HEK293 (cell line): Measurements from ENCODE around the gene PKMYT1.

Experiments used
- CTCF ChIA-PET: fragments of 350-600 bp; formaldehyde crosslinking; extraction: SDS; loops from one replicate; lab custom pipeline; 2021; ENCODE audit warnings: antibody characterized with exemption; lab: Yijun Ruan, JAX
- POLR2A ChIA-PET: fragments of 300-600 bp; formaldehyde crosslinking; extraction: SDS; loops from one replicate; lab custom pipeline; 2020; ENCODE audit warnings: antibody characterized with exemption, inconsistent platforms; lab: Yijun Ruan, JAX
- H3K27ac ChIP-seq: fragments of 200-500 bp; sonication (Bioruptor generic); 2 replicates; pipeline ENCODE4 v1.5.1; 2014; ENCODE audit warnings: low read depth, low read length, control low read depth, inconsistent platforms; ENCODE audit errors: extremely low read depth
- H3K36me3 ChIP-seq, 2 experiments: fragments of 200-500 bp in 1 of 2; sonication (Bioruptor generic) in 1 of 2; 1 replicate in 1 of 2; 2 replicates in 1 of 2; pipeline ENCODE4 v1.5.1; 2014 to 2017; ENCODE audit warnings: inconsistent platforms in 2 of 2, low read length in 2 of 2; ENCODE audit not compliant: control insufficient read depth in 2 of 2, insufficient read depth in 1 of 2
- H3K4me1 ChIP-seq: fragments of 200-500 bp; sonication (Bioruptor generic); 2 replicates; pipeline ENCODE4 v1.5.1; 2014; ENCODE audit warnings: mild to moderate bottlenecking, low read length, inconsistent platforms; ENCODE audit not compliant: control insufficient read depth, insufficient read depth
- H3K4me3 ChIP-seq: 2 replicates; pipeline ENCODE4 v1.5.1; 2011; ENCODE audit warnings: low read depth, mild to moderate bottlenecking, control low read depth, low read length, moderate library complexity
- H3K9me3 ChIP-seq: fragments of 200-500 bp; sonication (Bioruptor generic); 2 replicates; pipeline ENCODE4 v1.5.1; 2014; ENCODE audit warnings: low read depth, low read length, inconsistent platforms; ENCODE audit not compliant: control insufficient read depth, insufficient read depth
- GLIS2 ChIP-seq: fragments of 450-650 bp; formaldehyde crosslinking; IDR thresholded peaks from 2 replicates; pipeline ENCODE4 v1.5.1; 2016; ENCODE audit warnings: missing biosample characterization, missing genetic modification characterization
- HIC1 ChIP-seq: fragments of 450-650 bp; formaldehyde crosslinking; IDR thresholded peaks from 2 replicates; pipeline ENCODE4 v1.5.1; 2016; ENCODE audit warnings: missing biosample characterization, missing genetic modification characterization
- HOXC10 ChIP-seq: sonication (generic); formaldehyde crosslinking; IDR thresholded peaks from 2 replicates; pipeline ENCODE4 v1.8.1; 2023; ENCODE audit warnings: mild to moderate bottlenecking, missing genetic modification reagents
- HOXD13 ChIP-seq: sonication (generic); formaldehyde crosslinking; IDR thresholded peaks from 2 replicates; pipeline ENCODE4 v1.8.0; 2022; ENCODE audit warnings: missing genetic modification reagents, borderline replicate concordance
- IKZF3 ChIP-seq: fragments of 450-650 bp; IDR thresholded peaks from 2 replicates; pipeline ENCODE4 v1.5.0; 2018; ENCODE audit warnings: missing biosample characterization, mild to moderate bottlenecking, missing genetic modification characterization, moderate library complexity
- MZF1 ChIP-seq: fragments of 450-650 bp; formaldehyde crosslinking; IDR thresholded peaks from 2 replicates; pipeline ENCODE4 v1.5.1; 2017; ENCODE audit warnings: missing biosample characterization, missing genetic modification characterization, borderline replicate concordance
- PRDM1 ChIP-seq: fragments of 450-650 bp; formaldehyde crosslinking; IDR thresholded peaks from 2 replicates; pipeline ENCODE4; 2016; ENCODE audit warnings: missing biosample characterization, missing genetic modification characterization
- PRDM10 ChIP-seq: fragments of 450-650 bp; formaldehyde crosslinking; IDR thresholded peaks from 2 replicates; pipeline ENCODE4 v1.5.1; 2016; ENCODE audit warnings: missing biosample characterization, missing genetic modification characterization
- RBAK ChIP-seq: fragments of 450-650 bp; formaldehyde crosslinking; IDR thresholded peaks from 2 replicates; pipeline ENCODE4 v1.5.1; 2016; ENCODE audit warnings: missing biosample characterization, missing genetic modification characterization
- SALL2 ChIP-seq: fragments of 450-650 bp; formaldehyde crosslinking; IDR thresholded peaks from 2 replicates; pipeline ENCODE4 v1.5.0; 2017; ENCODE audit warnings: missing biosample characterization, mild to moderate bottlenecking, missing genetic modification characterization, borderline replicate concordance
- SETDB1 ChIP-seq: IDR thresholded peaks from one replicate; pipeline ENCODE4 v1.6.1; 2017; ENCODE audit warnings: mild to moderate bottlenecking, low read length, moderate library complexity, mixed read lengths; ENCODE audit not compliant: insufficient read length
- SP3 ChIP-seq: fragments of 450-650 bp; formaldehyde crosslinking; IDR thresholded peaks from 2 replicates; pipeline ENCODE4 v1.5.1; 2016; ENCODE audit warnings: missing biosample characterization, missing genetic modification characterization
- YY1 ChIP-seq: fragments of 450-650 bp; formaldehyde crosslinking; IDR thresholded peaks from 2 replicates; pipeline ENCODE4 v1.5.1; 2018; ENCODE audit warnings: missing biosample characterization, missing genetic modification characterization
- ZBTB1 ChIP-seq: fragments of 450-650 bp; formaldehyde crosslinking; IDR thresholded peaks from 2 replicates; pipeline ENCODE4 v1.5.1; 2016; ENCODE audit warnings: missing biosample characterization, missing genetic modification characterization
- ZNF112 ChIP-seq: fragments of 450-650 bp; formaldehyde crosslinking; IDR thresholded peaks from 2 replicates; pipeline ENCODE4 v1.5.0; 2017; ENCODE audit warnings: missing biosample characterization, missing genetic modification characterization
- ZNF155 ChIP-seq: fragments of 450-650 bp; formaldehyde crosslinking; IDR thresholded peaks from 2 replicates; pipeline ENCODE4 v1.5.1; 2016; ENCODE audit warnings: missing biosample characterization, missing genetic modification characterization
- ZNF16 ChIP-seq: fragments of 450-650 bp; formaldehyde crosslinking; IDR thresholded peaks from 2 replicates; pipeline ENCODE4 v1.5.1; 2016; ENCODE audit warnings: low read depth, missing biosample characterization, missing genetic modification characterization
- ZNF19 ChIP-seq: fragments of 450-650 bp; formaldehyde crosslinking; IDR thresholded peaks from 2 replicates; pipeline ENCODE4; 2016; ENCODE audit warnings: missing biosample characterization, missing genetic modification characterization, low read depth
- ZNF302 ChIP-seq: fragments of 450-650 bp; formaldehyde crosslinking; IDR thresholded peaks from 2 replicates; pipeline ENCODE4 v1.5.1; 2016; ENCODE audit warnings: missing biosample characterization, missing genetic modification characterization, low read depth
- ZNF514 ChIP-seq: fragments of 450-650 bp; formaldehyde crosslinking; IDR thresholded peaks from 2 replicates; pipeline ENCODE4 v1.5.1; 2016; ENCODE audit warnings: missing biosample characterization, missing genetic modification characterization
- ZNF518A ChIP-seq: fragments of 450-650 bp; formaldehyde crosslinking; conservative IDR thresholded peaks from 2 replicates; pipeline ENCODE4 v1.5.1; 2016; ENCODE audit warnings: low read depth, missing biosample characterization, missing genetic modification characterization
- ZSCAN5A ChIP-seq: fragments of 450-650 bp; formaldehyde crosslinking; IDR thresholded peaks from 2 replicates; pipeline ENCODE4 v1.5.1; 2016; ENCODE audit warnings: missing biosample characterization, missing genetic modification characterization

PKMYT1 gene

GRCh38 chr16:3025032-3026002 lies 45.1 kb upstream of the PKMYT1 start (continued):
- TF ChIP-seq ZNF518A (tag by site-specific recombination) (no peak), HOXC10 (CRISPR knock-in tag) (no peak), YY1 (tag by site-specific recombination) (no peak), ZNF302 (tag by site-specific recombination) (no peak), RBAK (tag by site-specific recombination) (no peak), IKZF3 (no peak), GLIS2 (no peak), SALL2 (tag by site-specific recombination) (no peak), PRDM1 (tag by site-specific recombination) (no peak), ZNF112 (no peak), HOXD13 (CRISPR knock-in tag) (no peak), ZBTB1 (tag by site-specific recombination) (no peak)

- ChIA-PET CTCF (interaction anchor here (0.6 to 4.1 kb wide), 7 partner anchors 7 to 1921 kb away, joined by 3 to 41 read pairs (median 3); no protein-coding TSS in a partner anchor), POLR2A (interaction anchor here (0.5 to 11.9 kb wide), 11 partner anchors 9 to 489 kb away, joined by 3 to 247 read pairs (median 4); partner anchors contain the start of gene PKMYT1)
- Histone ChIP-seq H3K27ac (peak within 1 kb of the TSS; percentile 85), H3K4me1 (peaks cover 27% of the 10 kb centered on the region), H3K4me3 (peak within 1 kb of the TSS; percentile 72), H3K9me3 (no peaks in the 10 kb centered on the region), H3K36me3 (peaks cover 0 to 22% of the 10 kb centered on the region in 2 experiments; a peak in 1 of 3 replicates)
- TF ChIP-seq HIC1 (tag by site-specific recombination) (peak; percentile 65), MZF1 (tag by site-specific recombination) (no peak), ZNF155 (no peak), PRDM10 (tag by site-specific recombination) (no peak), SP3 (tag by site-specific recombination) (peak; percentile 96), ZNF19 (tag by site-specific recombination) (no peak), ZNF16 (tag by site-specific recombination) (no peak), ZNF514 (tag by site-specific recombination) (no peak), ZSCAN5A (0 out of 2 replicates have a peak, but pooled peaks have one; percentile 20), SETDB1 (no peak), IKZF3 (no peak)
Measured at GRCh38 chr16:3023669-3024478, 43.6 kb upstream of the PKMYT1 start, which contains the start of the genes HCFC1R1 and THOC6. Gene HCFC1R1 (minus strand): TSS chr16:3023942. CDS start chr16:3023941, 1 bp downstream. Gene THOC6 (plus strand): TSS chr16:3024035. CDS start chr16:3024327, 292 bp downstream.
